K562 (cell line): ENCODE results near the gene MLC1. TPM values are rescaled to one million over a fixed set of nuclear protein-coding genes. Genes with fewer than 3 reads are reported as not detected.

ENCODE experiments used
- CBX8 ChIP-seq: fragments of 200-600 bp; sonication (generic); IDR thresholded peaks from 2 replicates; pipeline ENCODE4 v1.6.1; 2012; ENCODE audit warnings: borderline replicate concordance, mixed run types, low read depth, mild to moderate bottlenecking, moderate library complexity, mixed read lengths, low read length, control low read depth, inconsistent platforms; ENCODE audit not compliant: poor library complexity, severe bottlenecking; ENCODE audit errors: extremely low read depth
- ETV6 ChIP-seq, 3 experiments: fragments of 150-350 bp in 1 of 3; sonication (generic) in 1 of 3; formaldehyde crosslinking in 1 of 3; IDR thresholded peaks; 2 replicates each; pipeline versions ENCODE4 v1.6.1 to v1.8.0; 2014 to 2022; ENCODE audit warnings: borderline replicate concordance in 2 of 3, low read depth in 2 of 3, antibody characterized with exemption in 1 of 3, low read length in 1 of 3, mild to moderate bottlenecking in 1 of 3, missing genetic modification reagents in 1 of 3
- HEY1 ChIP-seq: fragments of 250-450 bp; sonication (Bioruptor Pico); IDR thresholded peaks from 2 replicates; pipeline ENCODE4 v1.5.0; 2020; ENCODE audit warnings: mild to moderate bottlenecking, moderate library complexity, borderline replicate concordance
- MCM5 ChIP-seq: fragments of 450-650 bp; IDR thresholded peaks from 2 replicates; pipeline ENCODE4 v1.6.1; 2016; ENCODE audit warnings: low read depth
- PTBP1 ChIP-seq: fragments of 200-400 bp; formaldehyde crosslinking; IDR thresholded peaks from 2 replicates; pipeline ENCODE4 v1.6.1; 2017; ENCODE audit warnings: low read depth, low read length
- YY1 ChIP-seq, 3 experiments: IDR thresholded peaks; 2 replicates each; pipeline ENCODE4 v1.6.1; 2011; ENCODE audit warnings: low read length in 2 of 3, mild to moderate bottlenecking in 2 of 3, moderate library complexity in 2 of 3, borderline replicate concordance in 1 of 3, control low read depth in 1 of 3, low read depth in 1 of 3; ENCODE audit not compliant: insufficient read depth in 3 of 3, insufficient replicate concordance in 2 of 3, control insufficient read depth in 1 of 3, insufficient read length in 1 of 3; ENCODE audit errors: extremely low read depth in 1 of 3
- polyA plus RNA-seq, 8 experiments: library from polyadenylated mRNA; depleted of rRNA in 4 of 8; stranded (reverse) in 5 of 8; unstranded in 3 of 8; fragments of >200 nt; fragmentation: Nextera tagmentation in 2 of 8; fragmentation: Illumina TruSeq in 1 of 8; extraction: Ambion mirVana in 2 of 8; extraction: Trizol in 1 of 8; gene quantifications; 2 replicates each; pipeline versions ENCODE4 v1.2.1 to v1.2.3, GENCODE V29; 2011 to 2014; ENCODE audit warnings: inconsistent platforms in 1 of 8, missing spikeins in 1 of 8
- total RNA-seq, 7 experiments: library from RNA; depleted of rRNA in 6 of 7; stranded (reverse); fragments of >200 nt in 6 of 7; fragmentation: Illumina TruSeq in 2 of 7; extraction: Trizol in 2 of 7; gene quantifications; 2 replicates each; pipeline versions ENCODE4 v1.2.1 to v1.2.3, GENCODE V29; 2011 to 2021; ENCODE audit warnings: low replicate concordance in 1 of 7
- TF ChIP-seq, protein P1 (sequence below): fragments of 450-650 bp; conservative IDR thresholded peaks from 2 replicates; pipeline ENCODE4 v1.6.1; 2016; ENCODE audit warnings: missing genetic modification characterization, low read depth, mild to moderate bottlenecking, control low read depth, missing compliant biosample characterization
- TF ChIP-seq, protein P2 (sequence below): fragments of 200-800 bp; sonication (Bioruptor generic); IDR thresholded peaks from 2 replicates; pipeline ENCODE4 v1.6.1; 2016; ENCODE audit warnings: missing genetic modification characterization, missing compliant biosample characterization
- TF ChIP-seq, protein P3 (sequence below): fragments of 450-650 bp; IDR thresholded peaks from 2 replicates; pipeline ENCODE4 v1.6.1; 2018; ENCODE audit warnings: mild to moderate bottlenecking, low read depth; ENCODE audit not compliant: partially characterized antibody
- TF ChIP-seq, protein P4 (sequence below): fragments of 250-450 bp; sonication (Bioruptor Pico); IDR thresholded peaks from 2 replicates; pipeline ENCODE4 v1.8.0; 2021; ENCODE audit warnings: borderline replicate concordance, mild to moderate bottlenecking, moderate library complexity; ENCODE audit not compliant: poor library complexity, severe bottlenecking
- TF ChIP-seq, protein P5 (sequence below), 2 experiments: IDR thresholded peaks; 2 replicates each; pipeline ENCODE4 v1.6.1; 2011; ENCODE audit warnings: borderline replicate concordance in 1 of 2, control low read depth in 1 of 2, low read depth in 1 of 2, low read length in 1 of 2, mild to moderate bottlenecking in 1 of 2, mixed read lengths in 1 of 2, moderate library complexity in 1 of 2; ENCODE audit not compliant: insufficient read depth in 1 of 2, insufficient read length in 1 of 2, poor library complexity in 1 of 2, severe bottlenecking in 1 of 2; ENCODE audit errors: extremely low read depth in 1 of 2

The MLC1 gene
- total and polyA plus RNA-seq, 9 of the 15 experiments (the other 6 are each of a cell fraction or from before 2014, with no cell fraction given) = 0.06 to 0.98 (median 0.39) TPM

GRCh38 chr22:50030297-50031188 is 54.7 kb downstream of the MLC1 start (continued):
- no peak for TF ChIP-seq HEY1 (CRISPR knock-in tag)
- peak in 1 of 3 experiments; percentile 36 for TF ChIP-seq YY1 (IDR thresholded peaks at IDR 0.05; ENCODE audit: borderline replicate concordance in 1 of 3, control insufficient read depth in 1 of 3, extremely low read depth in 1 of 3, insufficient read depth in 3 of 3, insufficient read length in 1 of 3, insufficient replicate concordance in 2 of 3, low read depth in 1 of 3, low read length in 2 of 3)
- TF ChIP-seq CBX8 = no peak
- no peak for TF ChIP-seq ETV6 (IDR thresholded peaks at IDR 0.05; ENCODE audit: borderline replicate concordance in 1 of 2, low read depth in 2 of 2, low read length in 1 of 2)
- no peak for TF ChIP-seq ETV6 (CRISPR knock-in tag; IDR thresholded peaks at IDR 0.05; ENCODE audit: borderline replicate concordance)
- no peak for TF ChIP-seq PTBP1
- TF ChIP-seq, protein P1, sequence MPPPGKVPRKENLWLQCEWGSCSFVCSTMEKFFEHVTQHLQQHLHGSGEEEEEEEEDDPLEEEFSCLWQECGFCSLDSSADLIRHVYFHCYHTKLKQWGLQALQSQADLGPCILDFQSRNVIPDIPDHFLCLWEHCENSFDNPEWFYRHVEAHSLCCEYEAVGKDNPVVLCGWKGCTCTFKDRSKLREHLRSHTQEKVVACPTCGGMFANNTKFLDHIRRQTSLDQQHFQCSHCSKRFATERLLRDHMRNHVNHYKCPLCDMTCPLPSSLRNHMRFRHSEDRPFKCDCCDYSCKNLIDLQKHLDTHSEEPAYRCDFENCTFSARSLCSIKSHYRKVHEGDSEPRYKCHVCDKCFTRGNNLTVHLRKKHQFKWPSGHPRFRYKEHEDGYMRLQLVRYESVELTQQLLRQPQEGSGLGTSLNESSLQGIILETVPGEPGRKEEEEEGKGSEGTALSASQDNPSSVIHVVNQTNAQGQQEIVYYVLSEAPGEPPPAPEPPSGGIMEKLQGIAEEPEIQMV (tag) = no peak
- no peak for TF ChIP-seq MCM5
- TF ChIP-seq, protein P2, sequence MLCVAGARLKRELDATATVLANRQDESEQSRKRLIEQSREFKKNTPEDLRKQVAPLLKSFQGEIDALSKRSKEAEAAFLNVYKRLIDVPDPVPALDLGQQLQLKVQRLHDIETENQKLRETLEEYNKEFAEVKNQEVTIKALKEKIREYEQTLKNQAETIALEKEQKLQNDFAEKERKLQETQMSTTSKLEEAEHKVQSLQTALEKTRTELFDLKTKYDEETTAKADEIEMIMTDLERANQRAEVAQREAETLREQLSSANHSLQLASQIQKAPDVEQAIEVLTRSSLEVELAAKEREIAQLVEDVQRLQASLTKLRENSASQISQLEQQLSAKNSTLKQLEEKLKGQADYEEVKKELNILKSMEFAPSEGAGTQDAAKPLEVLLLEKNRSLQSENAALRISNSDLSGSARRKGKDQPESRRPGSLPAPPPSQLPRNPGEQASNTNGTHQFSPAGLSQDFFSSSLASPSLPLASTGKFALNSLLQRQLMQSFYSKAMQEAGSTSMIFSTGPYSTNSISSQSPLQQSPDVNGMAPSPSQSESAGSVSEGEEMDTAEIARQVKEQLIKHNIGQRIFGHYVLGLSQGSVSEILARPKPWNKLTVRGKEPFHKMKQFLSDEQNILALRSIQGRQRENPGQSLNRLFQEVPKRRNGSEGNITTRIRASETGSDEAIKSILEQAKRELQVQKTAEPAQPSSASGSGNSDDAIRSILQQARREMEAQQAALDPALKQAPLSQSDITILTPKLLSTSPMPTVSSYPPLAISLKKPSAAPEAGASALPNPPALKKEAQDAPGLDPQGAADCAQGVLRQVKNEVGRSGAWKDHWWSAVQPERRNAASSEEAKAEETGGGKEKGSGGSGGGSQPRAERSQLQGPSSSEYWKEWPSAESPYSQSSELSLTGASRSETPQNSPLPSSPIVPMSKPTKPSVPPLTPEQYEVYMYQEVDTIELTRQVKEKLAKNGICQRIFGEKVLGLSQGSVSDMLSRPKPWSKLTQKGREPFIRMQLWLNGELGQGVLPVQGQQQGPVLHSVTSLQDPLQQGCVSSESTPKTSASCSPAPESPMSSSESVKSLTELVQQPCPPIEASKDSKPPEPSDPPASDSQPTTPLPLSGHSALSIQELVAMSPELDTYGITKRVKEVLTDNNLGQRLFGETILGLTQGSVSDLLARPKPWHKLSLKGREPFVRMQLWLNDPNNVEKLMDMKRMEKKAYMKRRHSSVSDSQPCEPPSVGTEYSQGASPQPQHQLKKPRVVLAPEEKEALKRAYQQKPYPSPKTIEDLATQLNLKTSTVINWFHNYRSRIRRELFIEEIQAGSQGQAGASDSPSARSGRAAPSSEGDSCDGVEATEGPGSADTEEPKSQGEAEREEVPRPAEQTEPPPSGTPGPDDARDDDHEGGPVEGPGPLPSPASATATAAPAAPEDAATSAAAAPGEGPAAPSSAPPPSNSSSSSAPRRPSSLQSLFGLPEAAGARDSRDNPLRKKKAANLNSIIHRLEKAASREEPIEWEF = no peak
- TF ChIP-seq, protein P3, sequence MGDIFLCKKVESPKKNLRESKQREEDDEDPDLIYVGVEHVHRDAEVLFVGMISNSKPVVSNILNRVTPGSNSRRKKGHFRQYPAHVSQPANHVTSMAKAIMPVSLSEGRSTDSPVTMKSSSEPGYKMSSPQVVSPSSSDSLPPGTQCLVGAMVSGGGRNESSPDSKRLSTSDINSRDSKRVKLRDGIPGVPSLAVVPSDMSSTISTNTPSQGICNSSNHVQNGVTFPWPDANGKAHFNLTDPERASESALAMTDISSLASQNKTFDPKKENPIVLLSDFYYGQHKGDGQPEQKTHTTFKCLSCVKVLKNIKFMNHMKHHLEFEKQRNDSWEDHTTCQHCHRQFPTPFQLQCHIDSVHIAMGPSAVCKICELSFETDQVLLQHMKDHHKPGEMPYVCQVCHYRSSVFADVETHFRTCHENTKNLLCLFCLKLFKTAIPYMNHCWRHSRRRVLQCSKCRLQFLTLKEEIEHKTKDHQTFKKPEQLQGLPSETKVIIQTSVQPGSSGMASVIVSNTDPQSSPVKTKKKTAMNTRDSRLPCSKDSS = no peak
- TF ChIP-seq, protein P4, sequence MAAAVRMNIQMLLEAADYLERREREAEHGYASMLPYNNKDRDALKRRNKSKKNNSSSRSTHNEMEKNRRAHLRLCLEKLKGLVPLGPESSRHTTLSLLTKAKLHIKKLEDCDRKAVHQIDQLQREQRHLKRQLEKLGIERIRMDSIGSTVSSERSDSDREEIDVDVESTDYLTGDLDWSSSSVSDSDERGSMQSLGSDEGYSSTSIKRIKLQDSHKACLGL = no peak
- TF ChIP-seq, protein P5, sequence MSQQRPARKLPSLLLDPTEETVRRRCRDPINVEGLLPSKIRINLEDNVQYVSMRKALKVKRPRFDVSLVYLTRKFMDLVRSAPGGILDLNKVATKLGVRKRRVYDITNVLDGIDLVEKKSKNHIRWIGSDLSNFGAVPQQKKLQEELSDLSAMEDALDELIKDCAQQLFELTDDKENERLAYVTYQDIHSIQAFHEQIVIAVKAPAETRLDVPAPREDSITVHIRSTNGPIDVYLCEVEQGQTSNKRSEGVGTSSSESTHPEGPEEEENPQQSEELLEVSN (IDR thresholded peaks at IDR 0.05; ENCODE audit: borderline replicate concordance in 1 of 2, extremely low read depth in 1 of 2, insufficient read depth in 1 of 2, insufficient read length in 1 of 2, low read depth in 1 of 2, low read length in 1 of 2, poor library complexity in 1 of 2, severe bottlenecking in 1 of 2) = peak; percentile 79 to 86
